ENCODE results near the gene KDM4F.
"Not testable (repeated sequence)": the region's sequence is repeated elsewhere in the genome, so short reads cannot be mapped to it uniquely, and the experiment has no call there.

KDM4F gene

GRCh38 chr11:95049122-95049521, at the start of gene KDM4F:
Gene KDM4F (plus strand): TSS chr11:95049422.
- not testable (repeated sequence) for DNase-seq

GRCh38 chr11:95003716-95004115, 45.5 kb upstream of the KDM4F start:
- no peak for DNase-seq

- DNase-seq, result no peak
These were observed 43.6 kb upstream of the KDM4F start for GRCh38 chr11:95005642-95006041.

GRCh38 chr11:95011376-95011775, 37.8 kb upstream of the KDM4F start:
- no peak for DNase-seq

- DNase-seq, result no peak
These were observed 34.9 kb upstream of the KDM4F start for GRCh38 chr11:95014184-95014821.

- no peak for DNase-seq
These were observed 33.1 kb upstream of the KDM4F start for GRCh38 chr11:95016139-95016538.

GRCh38 chr11:95021468-95021867, 27.8 kb upstream of the KDM4F start:
- DNase-seq, result not testable (repeated sequence)

- DNase-seq, result no peak
These were observed 24.3 kb upstream of the KDM4F start, which contains the start of gene KDM4E for GRCh38 chr11:95024958-95025357. Gene KDM4E (plus strand): TSS chr11:95025258. CDS start chr11:95025558, 300 bp downstream.

GRCh38 chr11:95025594-95025993, 23.6 kb upstream of the KDM4F start:
- not testable (repeated sequence) for DNase-seq

- no peak for DNase-seq
These were observed 20.9 kb upstream of the KDM4F start for GRCh38 chr11:95028357-95028756.

- no peak for DNase-seq
These were observed 16.2 kb upstream of the KDM4F start for GRCh38 chr11:95033051-95033450.

- no peak for DNase-seq
These were observed 13.9 kb upstream of the KDM4F start for GRCh38 chr11:95035316-95035715.

GRCh38 chr11:95037356-95038035, 11.7 kb upstream of the KDM4F start:
- DNase-seq, result not testable (repeated sequence)

- no peak for DNase-seq
These were observed 7.0 kb upstream of the KDM4F start for GRCh38 chr11:95042239-95042638.

GRCh38 chr11:95042906-95043305, 6.3 kb upstream of the KDM4F start:
- no peak for DNase-seq

GRCh38 chr11:95044010-95044409, 5.2 kb upstream of the KDM4F start:
- no peak for DNase-seq

- no peak for DNase-seq
These were observed 3.4 kb upstream of the KDM4F start for GRCh38 chr11:95045812-95046211.

GRCh38 chr11:95050595-95051202, 1.5 kb downstream of the KDM4F start:
- DNase-seq, result no peak

GRCh38 chr11:95054356-95054755, 5.1 kb downstream of the KDM4F start:
- no peak for DNase-seq

- no peak for DNase-seq
These were observed 6.2 kb downstream of the KDM4F start for GRCh38 chr11:95055283-95055897.

- DNase-seq, result no peak
These were observed 8.7 kb downstream of the KDM4F start for GRCh38 chr11:95057959-95058358.

GRCh38 chr11:95058621-95059020, 9.4 kb downstream of the KDM4F start:
- no peak for DNase-seq

- no peak for DNase-seq
These were observed 9.8 kb downstream of the KDM4F start for GRCh38 chr11:95059046-95059445.

GRCh38 chr11:95065336-95065735, 16.1 kb downstream of the KDM4F start:
- DNase-seq, result no peak

Measured in bone marrow (tissue), 2 donors.